ENCODE measurements around the gene MCM5.

DNA sequence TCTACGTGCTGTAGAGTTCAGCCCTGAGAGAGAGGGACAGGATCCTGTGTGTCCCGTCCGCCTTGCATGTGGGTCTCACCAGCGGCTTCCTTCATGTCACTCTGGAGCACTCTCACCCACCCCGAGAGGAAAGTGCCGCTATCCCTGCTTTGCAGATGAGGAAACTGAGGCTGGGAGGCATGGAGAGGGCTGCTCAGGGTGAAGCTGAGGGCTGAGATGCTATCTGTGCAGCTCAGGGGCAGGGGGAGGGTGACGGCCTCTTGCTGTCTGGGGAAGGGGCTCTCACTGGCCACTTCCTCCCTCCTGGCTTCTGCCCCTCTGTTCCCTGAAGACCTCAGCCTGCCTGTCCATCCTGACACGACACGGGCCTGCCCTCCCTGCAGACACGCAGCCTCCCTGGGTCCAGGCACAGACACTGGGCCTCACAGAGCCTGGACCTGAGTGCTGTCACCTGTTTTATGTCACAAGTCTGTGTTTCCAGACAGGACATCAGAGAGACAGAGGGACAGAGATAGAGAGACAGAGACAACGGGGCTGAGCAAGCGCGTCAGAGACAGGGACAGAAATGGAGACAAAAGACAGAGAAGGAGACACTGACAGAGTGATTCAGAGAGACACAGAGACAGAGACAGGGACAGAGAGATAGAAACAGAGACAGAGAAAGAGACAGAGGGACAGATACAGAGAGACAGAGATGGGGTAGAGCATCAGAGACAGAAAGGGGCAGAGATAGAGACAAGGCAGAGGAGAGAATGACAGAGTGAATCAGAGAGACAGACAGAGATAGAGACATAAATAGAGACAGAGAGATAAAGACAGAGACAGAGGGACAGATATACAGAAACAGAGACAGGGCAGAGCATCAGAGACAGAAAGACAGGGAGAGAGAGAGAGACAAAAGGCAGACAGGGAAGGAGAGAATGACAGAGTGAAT lies 53.1 kb downstream of the MCM5 start:
- TF ChIP-seq EZH2phosphoT487 (IDR thresholded peaks at IDR 0.05; ENCODE audit: insufficient read depth, low read depth), result no peak
- TF ChIP-seq EZH2 (IDR thresholded peaks at IDR 0.05; ENCODE audit: insufficient read depth, poor library complexity, severe bottlenecking), result no peak
